ENCODE results near the gene LENG9.
"Not testable (repeated sequence)": the region's sequence is repeated elsewhere in the genome, so short reads cannot be mapped to it uniquely, and the experiment has no call there.

Gene LENG9

DNA sequence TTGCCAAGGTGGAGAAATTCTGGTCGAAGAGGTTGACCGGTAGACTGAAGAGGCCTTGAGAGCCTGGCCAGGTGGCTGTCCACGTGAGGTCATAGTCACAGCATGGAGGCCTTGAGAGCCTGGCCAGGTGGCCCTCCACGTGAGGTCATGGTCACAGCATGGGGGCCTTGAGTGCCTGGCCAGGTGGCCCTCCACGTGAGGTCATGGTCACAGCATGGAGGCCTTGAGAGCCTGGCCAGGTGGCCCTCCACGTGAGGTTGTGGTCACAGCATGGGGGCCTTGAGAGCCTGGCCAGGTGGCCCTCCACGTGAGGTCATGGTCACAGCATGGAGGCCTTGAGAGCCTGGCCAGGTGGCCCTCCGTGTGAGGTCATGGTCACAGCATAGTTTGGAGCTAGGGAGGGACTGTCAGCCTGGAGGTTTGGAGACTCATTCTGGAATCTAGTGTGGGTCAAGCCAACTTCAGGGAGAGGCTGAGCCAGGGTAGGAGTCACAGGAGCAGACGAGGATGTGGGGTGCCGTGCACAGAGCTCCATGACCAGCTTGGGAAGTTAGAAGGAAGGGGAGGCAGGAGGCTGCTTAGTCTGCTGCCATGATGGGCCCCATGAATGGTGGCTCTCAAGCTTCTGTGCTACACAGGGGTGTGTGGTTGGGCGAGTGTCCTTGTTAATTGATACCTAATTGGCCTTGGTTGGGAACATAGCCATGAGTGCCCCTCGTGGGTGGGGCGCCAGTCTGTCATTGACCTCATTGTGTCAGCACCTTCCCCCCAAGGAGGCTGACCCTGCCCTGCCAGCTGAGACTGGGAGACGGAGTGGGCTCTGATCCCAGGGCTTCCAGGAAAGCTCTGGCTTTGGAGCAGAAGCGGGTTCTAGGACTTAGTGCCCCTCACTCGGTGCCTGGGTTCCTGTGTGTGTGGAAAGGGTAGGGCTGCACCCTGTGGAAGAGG is 4.0 kb downstream of the LENG9 start:
- DNase-seq (ENCODE audit: low spot score) = no peak

DNA sequence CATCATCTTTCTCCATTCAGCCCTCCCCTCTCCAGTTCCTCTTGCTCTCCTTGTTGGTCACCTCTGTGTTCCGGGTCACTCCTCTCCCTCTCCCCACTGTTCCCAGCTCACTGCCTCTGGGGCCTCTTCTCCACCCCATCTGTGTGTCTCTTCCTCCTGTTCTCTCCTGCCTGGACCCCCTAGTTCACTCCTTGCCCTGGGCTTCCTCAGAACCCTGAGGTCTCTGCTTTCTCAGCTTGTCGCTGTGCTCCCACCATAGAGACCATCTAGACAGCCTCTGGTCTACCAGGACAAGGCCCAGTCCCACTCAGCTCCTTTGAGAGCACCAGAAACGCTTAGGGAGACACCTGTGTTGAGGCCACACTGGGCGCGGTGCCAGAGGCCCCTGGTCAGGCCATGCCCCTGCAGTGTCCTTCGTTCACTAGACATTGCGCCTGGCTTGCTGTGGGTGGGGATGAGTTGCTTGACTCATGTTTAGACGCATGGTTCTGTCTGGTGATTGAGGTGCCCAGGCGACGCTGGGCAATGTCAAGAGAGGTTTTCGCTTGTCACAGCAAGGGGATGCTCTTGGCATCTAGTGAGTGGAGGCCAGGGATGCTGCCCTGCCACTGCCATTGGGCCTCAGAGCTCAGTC is 4.8 kb downstream of the LENG9 start:
- DNase-seq (ENCODE audit: low spot score) = no peak

DNA sequence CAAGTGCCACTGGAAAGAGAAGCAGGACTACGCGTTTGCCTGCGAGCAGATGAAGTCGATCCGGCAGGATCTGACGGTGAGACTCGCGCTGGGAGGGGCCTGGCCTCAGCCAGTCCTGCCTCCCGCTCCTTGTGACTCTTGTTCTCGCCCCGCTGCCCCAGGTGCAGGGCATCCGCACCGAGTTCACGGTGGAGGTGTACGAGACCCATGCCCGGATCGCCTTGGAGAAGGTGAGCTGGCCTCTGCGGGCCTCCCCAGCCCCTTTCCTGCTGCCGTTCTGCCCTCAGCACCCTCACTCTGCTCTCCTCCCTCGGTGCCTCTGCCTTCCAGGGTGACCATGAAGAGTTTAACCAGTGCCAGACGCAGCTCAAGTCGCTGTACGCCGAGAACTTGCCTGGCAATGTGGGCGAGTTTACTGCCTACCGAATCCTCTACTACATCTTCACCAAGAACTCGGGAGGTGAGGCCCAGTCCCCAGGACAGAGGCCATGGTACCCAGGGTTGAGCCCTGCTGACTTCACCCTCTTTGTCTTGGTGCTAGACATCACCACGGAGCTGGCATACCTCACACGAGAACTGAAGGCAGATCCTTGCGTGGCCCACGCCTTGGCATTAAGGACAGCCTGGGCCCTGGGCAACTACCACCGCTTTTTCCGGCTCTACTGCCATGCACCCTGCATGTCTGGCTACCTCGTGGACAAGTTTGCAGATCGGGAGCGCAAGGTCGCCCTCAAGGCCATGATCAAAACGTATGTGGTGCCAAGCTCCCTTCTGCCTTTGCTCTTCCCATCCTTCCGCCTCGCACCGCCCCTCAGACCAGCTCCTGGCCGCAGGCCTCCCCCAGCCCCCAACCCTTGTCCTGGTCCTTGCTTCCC is 5.6 kb downstream of the LENG9 start:
- no peak for DNase-seq (ENCODE audit: low spot score)

DNA sequence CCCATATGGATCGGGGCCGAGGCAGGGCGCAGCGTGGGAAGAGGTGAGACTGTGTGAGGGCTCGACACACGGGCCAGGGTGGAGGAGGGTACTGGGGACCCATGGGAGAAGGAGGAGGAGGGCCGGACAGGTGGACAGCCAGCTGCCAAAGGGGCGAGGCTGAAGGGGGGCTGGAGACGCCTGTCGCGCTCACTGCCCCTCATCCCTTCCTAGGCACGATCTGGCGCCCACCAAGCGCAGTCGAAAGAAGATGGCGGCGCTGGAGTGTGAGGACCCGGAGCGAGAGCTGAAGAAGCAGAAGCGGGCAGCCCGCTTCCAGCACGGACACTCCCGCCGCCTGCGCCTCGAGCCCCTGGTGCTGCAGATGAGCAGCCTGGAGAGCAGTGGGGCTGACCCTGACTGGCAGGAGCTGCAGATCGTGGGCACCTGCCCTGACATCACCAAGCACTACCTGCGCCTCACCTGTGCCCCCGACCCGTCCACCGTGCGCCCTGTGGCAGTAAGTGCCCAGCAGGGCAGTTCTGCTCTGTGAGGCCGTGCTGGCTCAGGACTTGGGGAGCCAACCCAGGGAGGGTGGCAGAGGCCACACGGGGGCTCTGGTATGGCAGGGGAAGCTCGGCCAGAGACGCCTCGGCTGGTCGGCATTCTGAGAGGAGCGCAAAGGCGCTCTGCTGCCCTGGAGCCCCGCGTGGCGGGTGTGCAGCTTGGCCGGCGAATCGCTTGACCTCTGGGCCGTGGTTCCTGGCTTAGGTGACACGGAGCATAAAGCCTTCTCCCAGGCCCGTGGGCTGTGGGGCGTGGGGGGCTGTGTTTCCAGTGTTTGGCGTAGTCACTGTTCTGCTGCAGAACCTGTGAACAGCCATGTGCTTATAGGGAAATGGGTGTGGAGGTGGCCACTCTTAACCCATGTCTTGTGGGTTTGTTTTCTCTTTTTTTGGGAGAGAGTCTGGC is 6.9 kb downstream of the LENG9 start:
- DNase-seq (ENCODE audit: low spot score) = no peak

DNA sequence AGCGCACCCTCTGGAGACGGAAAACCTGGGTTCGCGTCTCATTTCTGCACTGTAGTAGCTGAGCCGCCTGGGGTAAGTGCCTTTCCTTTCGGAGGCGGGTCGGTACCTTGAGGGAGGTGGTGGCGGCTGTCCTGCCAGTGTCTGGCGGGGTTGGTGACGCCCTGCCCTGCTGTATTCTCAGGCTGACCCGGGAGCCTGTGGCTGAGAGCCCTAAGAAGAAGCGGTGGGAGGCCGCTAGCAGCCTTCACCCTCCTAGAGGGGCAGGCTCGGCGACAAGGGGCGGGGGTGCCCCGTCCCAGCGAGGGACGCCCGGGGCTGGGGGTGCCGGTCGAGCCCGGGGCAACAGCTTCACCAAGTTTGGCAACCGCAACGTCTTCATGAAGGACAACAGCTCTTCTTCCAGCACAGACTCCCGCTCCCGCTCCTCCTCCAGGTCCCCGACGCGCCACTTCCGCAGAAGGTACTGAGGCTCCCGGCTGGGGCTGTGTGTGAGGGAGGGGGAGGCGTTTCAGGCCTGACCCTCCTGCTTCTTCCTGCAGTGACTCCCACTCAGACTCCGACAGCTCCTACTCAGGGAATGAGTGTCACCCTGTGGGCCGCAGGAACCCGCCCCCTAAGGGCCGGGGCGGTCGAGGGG is 7.7 kb downstream of the LENG9 start:
- no peak for DNase-seq (ENCODE audit: low spot score)

DNA sequence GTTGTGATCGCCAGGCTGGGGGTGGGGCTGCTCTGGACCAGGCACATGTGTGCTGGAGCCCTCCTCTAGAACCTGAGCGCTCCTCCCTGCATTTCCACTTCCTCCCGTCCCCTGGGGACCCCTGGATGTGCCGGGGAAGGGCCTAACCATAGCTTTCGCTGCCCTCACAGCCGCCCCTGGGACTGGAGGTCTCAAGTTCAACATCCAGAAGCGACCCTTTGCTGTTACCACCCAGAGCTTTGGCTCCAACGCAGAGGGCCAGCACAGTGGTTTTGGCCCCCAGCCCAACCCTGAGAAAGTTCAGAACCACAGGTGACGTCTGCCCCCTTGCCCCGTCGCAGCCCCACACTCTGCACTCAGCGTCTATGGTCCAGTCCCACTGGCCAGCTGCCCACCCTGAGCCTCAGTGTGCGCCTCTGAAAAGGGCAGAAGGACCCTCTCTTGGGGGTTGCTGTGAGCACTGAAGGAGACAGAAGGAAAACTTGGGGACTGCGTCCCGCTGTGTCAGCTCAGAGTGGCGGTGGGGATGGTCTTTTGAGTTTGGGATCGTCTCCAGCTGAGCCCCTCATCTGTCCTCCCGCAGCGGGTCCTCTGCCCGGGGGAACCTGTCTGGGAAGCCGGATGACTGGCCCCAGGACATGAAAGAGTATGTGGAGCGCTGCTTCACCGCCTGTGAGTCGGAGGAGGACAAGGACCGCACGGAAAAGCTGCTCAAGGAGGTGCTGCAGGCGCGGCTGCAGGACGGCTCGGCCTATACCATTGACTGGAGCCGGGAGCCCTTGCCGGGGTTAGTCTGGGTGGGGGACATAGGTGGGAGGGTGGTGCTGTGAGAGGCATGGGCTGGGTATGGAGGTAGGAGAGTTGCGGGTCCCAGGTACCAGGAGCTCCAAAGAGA is 8.6 kb downstream of the LENG9 start:
- DNase-seq (ENCODE audit: low spot score) = no peak

DNA sequence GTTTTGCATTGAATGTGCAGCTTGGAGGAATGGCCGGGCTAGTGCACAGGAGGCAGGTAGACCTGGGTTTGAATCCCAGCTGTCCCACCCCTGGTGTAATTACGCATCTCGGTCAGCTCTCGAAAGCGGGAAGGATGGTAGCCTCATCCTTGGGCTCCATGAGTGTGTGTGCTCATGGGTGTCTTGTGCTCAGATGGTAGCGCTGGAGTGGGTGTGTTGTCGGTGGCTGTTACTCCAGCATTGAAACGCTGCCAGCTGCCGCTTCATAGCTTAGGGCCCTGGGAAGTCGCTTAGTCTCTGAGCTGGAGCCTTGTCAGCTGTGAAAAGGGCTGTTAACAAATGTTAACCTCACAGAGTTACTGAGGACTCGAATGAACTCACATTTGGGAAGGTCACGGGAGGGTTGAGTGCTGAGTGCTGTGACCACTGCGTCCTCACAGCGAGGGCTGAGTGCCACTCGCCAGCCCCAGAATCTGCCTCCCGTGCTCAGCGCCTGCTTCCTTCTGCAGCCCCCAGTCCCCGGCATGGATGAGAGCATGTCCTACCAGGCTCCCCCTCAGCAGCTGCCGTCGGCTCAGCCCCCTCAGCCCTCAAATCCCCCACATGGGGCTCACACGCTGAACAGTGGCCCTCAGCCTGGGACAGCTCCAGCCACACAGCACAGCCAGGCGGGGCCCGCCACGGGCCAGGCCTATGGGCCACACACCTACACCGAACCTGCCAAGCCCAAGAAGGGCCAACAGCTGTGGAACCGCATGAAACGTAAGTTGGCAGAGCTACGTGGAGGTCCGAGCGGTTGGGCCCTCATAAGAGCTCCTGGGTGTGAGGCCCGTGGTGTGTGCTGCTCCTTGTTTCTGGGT is 9.4 kb downstream of the LENG9 start:
- no peak for DNase-seq (ENCODE audit: low spot score)

DNA sequence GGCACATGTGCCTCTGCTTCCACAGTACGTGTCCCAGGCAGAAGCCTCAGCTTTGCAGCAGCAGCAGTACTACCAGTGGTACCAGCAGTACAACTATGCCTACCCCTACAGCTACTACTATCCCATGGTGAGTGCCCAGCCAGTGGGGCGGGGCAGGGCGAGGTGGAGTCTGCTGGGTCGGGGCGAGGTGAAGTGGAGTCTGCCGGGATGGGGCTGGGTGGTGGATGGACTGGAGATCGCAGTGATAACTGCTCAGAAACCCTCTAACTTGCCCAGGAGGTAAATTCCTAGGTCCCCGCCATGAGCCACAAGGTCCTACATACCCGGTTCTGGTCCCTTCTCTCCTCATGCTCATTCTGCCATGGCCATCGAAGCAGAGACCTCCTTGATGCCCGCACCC is 11.0 kb downstream of the LENG9 start:
- DNase-seq (ENCODE audit: low spot score) = no peak

DNA sequence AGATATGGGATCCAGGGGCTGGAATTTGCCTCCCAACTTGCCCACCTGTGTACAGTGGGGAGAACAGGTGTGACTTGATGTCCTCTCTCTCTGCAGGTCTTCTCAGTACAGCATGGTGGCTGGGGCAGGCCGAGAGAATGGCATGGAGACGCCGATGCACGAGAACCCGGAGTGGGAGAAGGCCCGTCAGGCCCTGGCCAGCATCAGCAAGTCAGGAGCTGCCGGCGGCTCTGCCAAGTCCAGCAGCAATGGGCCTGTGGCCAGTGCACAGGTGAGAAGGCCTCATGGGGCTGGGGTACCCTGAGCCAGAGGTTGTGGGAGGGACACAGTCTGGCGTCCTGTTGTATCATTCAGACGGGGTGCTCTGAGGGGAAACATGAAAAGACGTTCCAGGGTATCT is 11.6 kb downstream of the LENG9 start:
- no peak for DNase-seq (ENCODE audit: low spot score)

DNA sequence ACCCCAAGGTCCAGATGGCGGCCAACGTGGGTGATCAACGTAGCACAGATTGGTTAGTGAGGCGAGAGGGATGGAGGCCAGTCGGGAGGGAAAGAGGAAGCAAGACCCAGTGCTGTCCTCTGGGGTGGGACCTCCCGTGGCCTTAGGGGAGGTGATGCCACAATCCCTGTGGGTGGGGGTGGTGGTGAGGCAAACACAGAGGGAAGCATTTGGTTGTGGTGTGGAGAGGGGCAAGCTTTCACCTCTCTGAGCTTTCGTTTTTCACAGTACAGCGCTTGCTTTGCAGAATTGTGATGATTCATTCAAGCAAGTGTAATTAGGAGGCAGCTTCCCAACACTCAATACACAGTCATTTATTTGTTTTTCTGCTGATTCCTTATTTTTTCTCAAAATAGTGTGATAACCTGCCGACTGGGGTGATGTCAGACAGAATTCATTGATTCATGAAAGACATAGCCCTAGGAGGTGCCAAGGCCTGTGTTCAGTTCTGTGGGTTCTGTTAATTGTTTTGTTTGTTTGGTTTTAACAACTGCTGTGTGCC is 12.2 kb downstream of the LENG9 start:
- DNase-seq (ENCODE audit: low spot score) = no peak

DNA sequence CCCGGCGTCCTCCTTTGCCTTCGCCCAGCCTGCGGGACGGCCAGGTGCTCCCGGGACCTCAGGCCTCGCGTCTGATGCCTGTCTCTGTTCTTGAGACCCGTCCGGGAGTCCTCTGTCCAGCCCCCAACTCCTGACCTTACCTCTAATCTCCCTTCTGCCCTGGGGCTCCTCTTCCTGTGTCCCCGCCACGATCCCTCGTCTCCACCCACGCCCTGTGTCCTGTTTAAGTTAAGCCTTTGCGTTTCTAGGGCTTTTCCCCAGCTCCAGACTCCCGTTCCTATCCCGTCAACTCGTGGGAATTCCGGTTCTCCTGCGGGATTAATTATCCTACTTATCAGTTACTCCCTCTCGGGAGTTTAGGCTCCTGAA is 13.9 kb downstream of the LENG9 start:
- no peak for DNase-seq (ENCODE audit: low spot score)

DNA sequence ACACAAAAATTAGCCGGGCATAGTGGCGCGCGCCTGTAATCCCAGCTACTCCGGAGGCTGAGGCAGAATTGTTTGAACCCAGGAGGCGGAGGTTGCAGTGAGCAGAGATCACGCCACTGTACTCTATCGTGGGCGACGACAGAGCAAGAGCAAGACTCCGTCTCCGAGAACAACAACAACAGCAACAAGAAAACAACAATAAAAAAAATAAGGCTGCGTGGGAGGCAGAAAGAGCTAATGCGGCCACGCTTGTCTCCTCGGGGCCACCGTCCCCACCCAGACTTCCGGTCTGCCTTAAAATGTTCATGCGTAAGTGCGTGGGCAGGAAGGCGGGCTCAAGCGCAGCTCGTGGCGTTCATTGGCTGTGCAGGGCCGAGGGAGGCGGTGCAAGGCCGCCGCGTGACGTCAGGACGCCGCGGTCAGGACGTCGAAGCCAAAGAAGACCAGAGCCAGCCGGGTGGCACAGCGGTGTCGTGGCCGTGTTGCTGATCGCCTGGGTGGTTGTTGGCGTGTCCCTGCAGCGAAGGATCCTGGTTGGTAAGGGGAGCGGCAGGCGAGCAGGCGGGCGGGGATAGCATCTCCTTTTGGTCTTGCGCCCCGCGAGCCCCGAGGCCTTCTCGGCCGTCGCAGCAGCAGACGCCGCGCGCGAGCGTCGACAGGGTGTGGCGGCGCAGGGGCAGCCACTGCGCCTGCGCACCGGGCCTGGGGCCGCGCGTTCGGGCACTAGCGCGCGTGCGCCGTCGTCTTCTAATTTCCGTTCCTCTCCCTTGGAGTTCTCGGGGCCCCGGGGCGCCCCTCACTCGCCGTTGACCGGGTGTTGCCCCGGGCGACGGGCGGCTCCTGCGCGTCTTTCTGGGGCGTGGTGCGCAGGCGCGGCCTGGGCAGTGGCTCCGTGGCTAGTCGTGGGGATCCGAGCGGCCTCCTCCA is 14.5 kb downstream of the LENG9 start, which contains the start of gene LENG8:
LENG8 (plus strand) TSS at position 426 of the 927 bp plus-strand sequence. CDS start 2,146 bp downstream, outside the sequence.
- DNase-seq (ENCODE audit: low spot score) = peak; percentile 97

DNA sequence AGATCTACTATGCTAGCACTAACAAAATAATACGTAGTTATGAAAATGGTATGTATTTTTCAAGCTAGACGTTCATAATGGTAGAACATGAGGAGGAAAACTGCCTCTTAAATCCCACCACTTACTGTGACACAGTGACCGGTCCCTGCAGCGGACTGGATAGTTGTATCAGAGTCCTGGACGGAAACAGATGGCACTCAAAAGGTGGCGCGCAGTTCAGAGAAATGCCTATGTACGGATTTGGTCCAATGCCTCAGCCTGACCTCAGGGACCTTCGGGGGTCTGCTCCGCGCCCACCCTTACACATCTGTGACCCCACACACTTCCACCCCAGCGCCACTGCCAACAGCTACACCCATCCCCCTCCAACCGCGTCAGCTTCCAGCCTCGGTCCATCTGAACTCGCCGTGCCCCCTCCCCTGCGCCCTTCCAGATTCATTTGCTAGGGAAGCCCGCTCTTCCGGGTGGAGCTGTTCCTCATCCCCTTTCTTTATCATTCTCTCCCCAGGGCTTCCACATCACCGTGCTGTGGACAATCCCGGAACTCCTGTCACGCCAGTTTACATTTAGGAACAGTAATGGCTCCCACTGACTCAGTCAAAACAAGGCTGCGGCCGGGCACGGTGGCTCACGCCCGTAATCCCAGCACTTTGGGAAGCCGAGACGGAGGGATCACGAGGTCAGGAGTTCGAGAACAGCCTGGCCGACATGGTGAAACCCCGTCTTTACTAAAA is 15.4 kb downstream of the LENG9 start:
- peak; percentile 51 for DNase-seq (ENCODE audit: low spot score)

DNA sequence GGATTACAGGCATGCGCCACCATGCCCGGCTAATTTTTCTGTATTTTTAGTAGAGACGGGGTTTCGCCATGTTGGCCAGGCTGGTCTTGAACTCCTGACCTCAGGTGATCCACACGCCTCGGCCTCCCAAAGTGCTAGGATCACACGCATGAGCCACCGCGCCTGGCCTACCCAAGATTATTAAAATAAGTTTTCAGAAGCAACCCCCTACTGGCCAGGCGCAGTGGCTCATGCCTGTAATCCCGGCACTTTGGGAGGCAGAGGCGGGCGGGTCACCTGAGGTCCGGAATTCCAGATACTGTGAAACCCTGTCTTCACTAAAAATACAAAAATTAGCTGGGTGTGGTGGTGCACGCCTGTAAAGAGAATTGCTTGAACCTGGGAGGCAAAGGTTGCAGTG is 17.2 kb downstream of the LENG9 start:
- DNase-seq (ENCODE audit: low spot score) = not testable (repeated sequence)

DNA sequence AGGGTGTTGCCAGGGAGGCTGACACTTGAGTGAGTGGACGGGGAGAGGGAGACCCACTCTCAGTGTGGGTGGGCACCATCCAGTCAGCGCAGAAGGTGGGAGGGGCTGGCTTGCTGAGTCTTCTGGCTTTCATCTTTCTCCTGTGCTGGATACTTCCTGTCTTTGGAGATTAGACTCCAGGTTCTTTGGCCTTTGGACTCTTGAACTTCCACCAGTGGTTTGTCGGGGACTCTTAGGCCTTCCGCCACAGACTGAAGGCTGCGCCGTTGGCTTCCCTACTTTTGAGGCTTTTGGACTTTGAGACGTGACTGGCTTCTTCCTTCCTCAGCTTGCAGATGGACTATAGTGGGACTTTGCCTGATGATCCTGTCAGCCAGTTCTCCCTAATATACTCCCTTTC is 18.8 kb downstream of the LENG9 start:
- DNase-seq (ENCODE audit: low spot score) = no peak

DNA sequence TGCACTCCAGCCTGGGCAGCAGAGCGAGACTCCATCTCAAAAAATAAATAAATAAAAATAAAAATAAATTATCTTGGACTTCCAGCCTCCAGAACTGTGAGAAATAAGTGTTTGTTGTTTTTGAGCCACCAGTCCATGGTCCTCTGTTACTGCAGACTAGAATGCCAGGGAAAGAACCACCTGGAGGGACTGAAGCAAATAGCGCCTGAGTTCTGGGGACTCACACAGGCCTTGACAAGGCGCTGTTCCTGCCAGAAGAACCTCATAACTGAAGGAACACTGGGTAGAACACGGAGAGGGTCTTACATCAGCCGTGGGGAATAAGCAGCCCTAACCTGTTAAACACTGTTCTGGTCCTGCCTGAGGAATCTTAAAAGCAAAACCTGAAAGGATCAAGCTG is 22.9 kb downstream of the LENG9 start:
- no peak for DNase-seq (ENCODE audit: low spot score)

Measured in NAMALWA (cell line).